Keratinocyte (primary cell): Measurements from ENCODE around the gene KAT6B.

Experiments used
- CTCF ChIP-seq, 3 experiments: IDR thresholded peaks in 1 of 3; conservative IDR thresholded peaks in 1 of 3; optimal IDR thresholded peaks in 1 of 3; 2 replicates in 2 of 3; 3 replicates in 1 of 3; pipeline versions ENCODE3 to v1.5.1; 2011; ENCODE audit warnings: low read length in 3 of 3, mild to moderate bottlenecking in 3 of 3, moderate library complexity in 2 of 3, control low read depth in 1 of 3, inconsistent platforms in 1 of 3; ENCODE audit not compliant: insufficient read depth in 2 of 3; ENCODE audit errors: extremely low read depth in 1 of 3
- EZH2 ChIP-seq: IDR thresholded peaks from one replicate; pipeline ENCODE4 v1.6.1; 2012; ENCODE audit warnings: inconsistent platforms, mild to moderate bottlenecking, low read length, moderate library complexity

- TF ChIP-seq CTCF (optimal IDR thresholded peaks at IDR 0.05 in 1 of 3, IDR thresholded peaks at IDR 0.05 in 1 of 3, conservative IDR thresholded peaks at IDR 0.05 in 1 of 3; ENCODE audit: extremely low read depth in 1 of 3, insufficient read depth in 2 of 3, low read length in 3 of 3): no peak
- TF ChIP-seq EZH2: no peak
Measured at GRCh38 chr10:74874649-74875048, 48.2 kb downstream of the KAT6B start.
